ENCODE data around the gene SEZ6L. TPM values are rescaled to one million over a fixed set of nuclear protein-coding genes. Genes with fewer than 3 reads are reported as not detected.

The SEZ6L gene
- total RNA-seq, 1 donor from 2014 or later = 1.7 TPM

- TF ChIP-seq, protein P1, sequence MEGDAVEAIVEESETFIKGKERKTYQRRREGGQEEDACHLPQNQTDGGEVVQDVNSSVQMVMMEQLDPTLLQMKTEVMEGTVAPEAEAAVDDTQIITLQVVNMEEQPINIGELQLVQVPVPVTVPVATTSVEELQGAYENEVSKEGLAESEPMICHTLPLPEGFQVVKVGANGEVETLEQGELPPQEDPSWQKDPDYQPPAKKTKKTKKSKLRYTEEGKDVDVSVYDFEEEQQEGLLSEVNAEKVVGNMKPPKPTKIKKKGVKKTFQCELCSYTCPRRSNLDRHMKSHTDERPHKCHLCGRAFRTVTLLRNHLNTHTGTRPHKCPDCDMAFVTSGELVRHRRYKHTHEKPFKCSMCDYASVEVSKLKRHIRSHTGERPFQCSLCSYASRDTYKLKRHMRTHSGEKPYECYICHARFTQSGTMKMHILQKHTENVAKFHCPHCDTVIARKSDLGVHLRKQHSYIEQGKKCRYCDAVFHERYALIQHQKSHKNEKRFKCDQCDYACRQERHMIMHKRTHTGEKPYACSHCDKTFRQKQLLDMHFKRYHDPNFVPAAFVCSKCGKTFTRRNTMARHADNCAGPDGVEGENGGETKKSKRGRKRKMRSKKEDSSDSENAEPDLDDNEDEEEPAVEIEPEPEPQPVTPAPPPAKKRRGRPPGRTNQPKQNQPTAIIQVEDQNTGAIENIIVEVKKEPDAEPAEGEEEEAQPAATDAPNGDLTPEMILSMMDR (conservative IDR thresholded peaks at IDR 0.05) = no peak
- no peak overlapping the region for H3K4me3 Mint-ChIP-seq
- peak; percentile 32 for DNase-seq (ENCODE audit: low read depth, low spot score)
- H3K27me3 Mint-ChIP-seq (ENCODE audit: low read depth) = peaks cover 88% of the 10 kb centered on the region
- no peaks in the 10 kb centered on the region for H3K36me3 Mint-ChIP-seq (ENCODE audit: low read depth)
- no peaks in the 10 kb centered on the region for H3K9me3 Mint-ChIP-seq
- H3K27ac Mint-ChIP-seq (ENCODE audit: unreplicated experiment) = no peak overlapping the region
- H3K4me1 Mint-ChIP-seq = no peaks in the 10 kb centered on the region
These were observed 90.2 kb downstream of the SEZ6L start for GRCh38 chr22:26259510-26259909.

DNA sequence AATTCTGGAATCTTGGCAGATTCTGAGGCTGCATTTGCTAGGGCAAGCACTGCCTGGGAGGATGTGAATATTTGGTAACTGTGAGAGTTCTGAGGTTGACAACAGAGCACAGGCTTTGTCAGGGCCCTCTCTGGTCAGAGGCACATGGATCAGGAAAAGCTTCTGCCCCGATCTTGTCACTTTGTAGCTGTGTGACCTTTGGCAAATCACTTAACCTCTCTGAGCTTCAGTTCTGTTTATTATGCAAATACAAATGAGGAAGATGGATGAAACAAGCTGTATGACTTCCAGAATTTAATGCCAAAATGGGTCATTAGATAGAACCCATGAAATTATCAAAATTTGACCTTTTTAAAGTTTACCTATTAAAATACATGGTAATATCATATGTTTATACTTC lies 94.9 kb downstream of the SEZ6L start:
- no peak for DNase-seq (ENCODE audit: low read depth, low spot score)
- H3K27me3 Mint-ChIP-seq (ENCODE audit: low read depth) = peaks cover 87% of the 10 kb centered on the region
- no peak overlapping the region for H3K4me3 Mint-ChIP-seq
- TF ChIP-seq, protein P1 (conservative IDR thresholded peaks at IDR 0.05) = no peak
- no peaks in the 10 kb centered on the region for H3K4me1 Mint-ChIP-seq
- no peaks in the 10 kb centered on the region for H3K9me3 Mint-ChIP-seq
- H3K27ac Mint-ChIP-seq (ENCODE audit: unreplicated experiment) = no peak overlapping the region
- no peaks in the 10 kb centered on the region for H3K36me3 Mint-ChIP-seq (ENCODE audit: low read depth)

DNA sequence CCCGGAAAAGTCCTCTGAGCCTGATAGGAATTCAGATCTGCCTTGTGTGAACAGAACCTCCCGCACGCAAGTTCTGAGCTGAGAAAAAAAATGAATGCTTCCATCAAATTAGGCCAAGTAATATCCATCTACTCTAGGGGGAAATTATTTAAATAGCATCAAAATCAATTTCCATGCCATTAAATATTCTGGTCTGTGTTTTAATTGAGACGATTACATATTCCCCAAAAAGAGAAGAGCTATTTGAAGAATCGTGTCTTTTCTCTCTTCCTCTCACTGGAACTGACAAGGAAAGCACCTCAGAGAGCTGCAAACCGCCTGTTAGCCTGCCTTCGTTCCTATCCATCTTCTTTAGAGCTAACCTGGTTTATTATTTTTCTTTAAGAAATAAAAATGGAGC lies 96.0 kb downstream of the SEZ6L start:
- H3K27ac Mint-ChIP-seq (ENCODE audit: unreplicated experiment) = no peak overlapping the region
- H3K36me3 Mint-ChIP-seq (ENCODE audit: low read depth) = no peaks in the 10 kb centered on the region
- H3K4me3 Mint-ChIP-seq = no peak overlapping the region
- peaks cover 91% of the 10 kb centered on the region for H3K27me3 Mint-ChIP-seq (ENCODE audit: low read depth)
- no peaks in the 10 kb centered on the region for H3K9me3 Mint-ChIP-seq
- H3K4me1 Mint-ChIP-seq = no peaks in the 10 kb centered on the region
- no peak for DNase-seq (ENCODE audit: low read depth, low spot score)
- TF ChIP-seq, protein P1 (conservative IDR thresholded peaks at IDR 0.05) = no peak

GRCh38 chr22:26265909-26266308 lies 96.6 kb downstream of the SEZ6L start:
- no peaks in the 10 kb centered on the region for H3K9me3 Mint-ChIP-seq
- H3K27me3 Mint-ChIP-seq (ENCODE audit: low read depth) = peaks cover 92% of the 10 kb centered on the region
- DNase-seq (ENCODE audit: low read depth, low spot score) = no peak
- no peaks in the 10 kb centered on the region for H3K36me3 Mint-ChIP-seq (ENCODE audit: low read depth)
- H3K4me1 Mint-ChIP-seq = no peaks in the 10 kb centered on the region
- H3K4me3 Mint-ChIP-seq = no peak overlapping the region
- H3K27ac Mint-ChIP-seq (ENCODE audit: unreplicated experiment) = no peak overlapping the region
- TF ChIP-seq, protein P1 (conservative IDR thresholded peaks at IDR 0.05) = no peak

DNA sequence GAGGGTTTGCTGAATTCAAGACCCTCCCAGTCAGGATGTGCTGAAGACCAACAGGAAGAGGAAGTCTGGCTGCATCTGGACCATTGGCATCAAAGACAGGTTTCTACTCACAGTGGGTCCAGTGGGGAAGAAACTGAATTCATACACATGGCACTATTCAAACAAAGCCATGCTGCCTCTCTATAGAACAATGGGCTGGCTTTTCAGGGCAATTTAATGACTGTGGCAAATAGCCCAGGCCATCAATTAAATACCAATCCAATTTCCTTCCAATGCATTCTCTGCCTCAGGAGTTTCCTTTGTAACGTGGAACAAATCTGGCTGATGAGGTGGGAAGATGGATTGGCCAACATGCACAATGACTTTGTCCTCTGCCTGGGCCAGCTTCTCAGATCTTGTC lies 98.6 kb downstream of the SEZ6L start:
- H3K4me1 Mint-ChIP-seq = no peaks in the 10 kb centered on the region

More for the DNA sequence above, 98.6 kb downstream of the SEZ6L start:
- Mint-ChIP-seq H3K27me3 (ENCODE audit: low read depth) (peaks cover 90% of the 10 kb centered on the region), H3K27ac (ENCODE audit: unreplicated experiment) (no peak overlapping the region), H3K36me3 (ENCODE audit: low read depth) (no peaks in the 10 kb centered on the region), H3K9me3 (no peaks in the 10 kb centered on the region), H3K4me3 (no peak overlapping the region)
- TF ChIP-seq, protein P1 (conservative IDR thresholded peaks at IDR 0.05) = no peak
- DNase-seq (ENCODE audit: low read depth, low spot score) = no peak

All from neural crest cell (in vitro differentiated cells).